NT2/D1 (cell line): Measurements from ENCODE around the gene CDH24.

ENCODE experiments used
- DNase-seq: peaks from one replicate; pipeline ENCODE4 v3.0.0-alpha.2; 2011; ENCODE audit warnings: low read depth, low spot score
- H3K27me3 ChIP-seq: 2 replicates; pipeline ENCODE4 v1.6.0; 2011; ENCODE audit warnings: mild to moderate bottlenecking; ENCODE audit not compliant: insufficient read length, insufficient read depth
- H3K36me3 ChIP-seq: 2 replicates; pipeline ENCODE4 v1.6.1; 2011; ENCODE audit warnings: mild to moderate bottlenecking, low read length, mixed read lengths; ENCODE audit not compliant: insufficient read depth, insufficient read length
- H3K4me1 ChIP-seq: 2 replicates; pipeline ENCODE4 v1.5.1; 2011; ENCODE audit not compliant: insufficient read depth, insufficient read length
- H3K4me3 ChIP-seq: 2 replicates; pipeline ENCODE4 v1.5.1; 2011; ENCODE audit warnings: low read depth; ENCODE audit not compliant: insufficient read length
- H3K9ac ChIP-seq: 2 replicates; pipeline ENCODE4 v1.6.0; 2011; ENCODE audit warnings: low read depth; ENCODE audit not compliant: insufficient read length
- H3K9me3 ChIP-seq: 2 replicates; pipeline ENCODE4 v1.5.1; 2011; ENCODE audit warnings: mild to moderate bottlenecking, low read length; ENCODE audit not compliant: insufficient read depth
- SUZ12 ChIP-seq: IDR thresholded peaks from 2 replicates; pipeline ENCODE4 v1.6.1; 2011; ENCODE audit not compliant: insufficient read length, insufficient read depth; ENCODE audit errors: extremely low read depth
- YY1 ChIP-seq: IDR thresholded peaks from 2 replicates; pipeline ENCODE4 v1.6.1; 2011; ENCODE audit not compliant: insufficient read length, insufficient read depth
- ZNF274 ChIP-seq: IDR thresholded peaks from 2 replicates; pipeline ENCODE4 v1.6.1; 2011; ENCODE audit warnings: mild to moderate bottlenecking, low read depth, low read length

The CDH24 gene

GRCh38 chr14:23033251-23033727, 24.0 kb downstream of the CDH24 start:
- H3K9me3 ChIP-seq = no peaks in the 10 kb centered on the region
- peak overlapping the region; percentile 11 for H3K9ac ChIP-seq
- H3K4me3 ChIP-seq = no peak overlapping the region
- peaks cover 4% of the 10 kb centered on the region for H3K4me1 ChIP-seq
- H3K36me3 ChIP-seq = peaks cover 47% of the 10 kb centered on the region
- TF ChIP-seq YY1 (no peak), SUZ12 (no peak), ZNF274 (no peak)
- DNase-seq = no peak
- H3K27me3 ChIP-seq = no peaks in the 10 kb centered on the region

DNA sequence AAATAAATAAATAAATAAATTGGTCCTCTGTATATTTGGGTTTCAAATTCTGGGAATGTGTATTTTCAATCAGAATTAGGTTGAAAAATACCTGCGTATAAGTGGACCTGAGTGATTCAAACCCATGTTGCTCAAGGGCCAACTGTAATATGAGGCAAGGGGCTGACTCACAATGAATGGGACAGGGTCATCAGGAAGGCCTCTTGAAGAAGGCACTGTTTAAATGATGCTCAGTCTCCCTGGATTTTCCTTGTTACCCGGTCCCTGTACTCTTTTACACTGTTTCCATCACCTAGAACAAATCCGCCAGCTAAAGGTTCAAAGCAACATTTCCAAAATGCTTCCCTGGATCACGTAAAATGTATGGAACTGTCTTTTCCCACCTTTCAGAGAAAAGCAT, 26.4 kb downstream of the CDH24 start:
- no peak overlapping the region for H3K9ac ChIP-seq
- H3K36me3 ChIP-seq = peaks cover 61% of the 10 kb centered on the region
- TF ChIP-seq ZNF274 (no peak), YY1 (no peak), SUZ12 (no peak)
- H3K27me3 ChIP-seq = no peaks in the 10 kb centered on the region
- H3K9me3 ChIP-seq = no peaks in the 10 kb centered on the region
- H3K4me3 ChIP-seq = no peak overlapping the region
- H3K4me1 ChIP-seq = peaks cover 7% of the 10 kb centered on the region
- DNase-seq = no peak

DNA sequence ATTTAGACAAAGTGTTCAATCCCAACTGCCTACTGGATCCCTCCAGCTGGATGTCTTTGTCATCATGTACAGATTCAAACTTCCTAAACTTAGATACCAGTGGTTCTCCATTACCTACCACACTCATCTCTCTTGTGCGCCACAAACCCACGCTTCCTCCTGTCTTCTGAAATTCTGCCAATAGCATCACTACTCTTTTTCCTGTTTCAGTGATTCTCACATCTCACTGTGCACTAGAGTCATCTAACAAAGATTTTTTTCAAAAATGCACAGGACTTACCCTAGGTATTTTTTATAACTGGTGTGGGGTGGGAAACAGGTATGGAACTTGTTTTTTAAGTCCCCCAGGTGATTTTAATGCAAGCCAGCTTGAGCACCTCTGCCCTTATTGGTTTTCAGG, 28.5 kb downstream of the CDH24 start:
- Histone ChIP-seq H3K4me3 (no peak overlapping the region), H3K9me3 (no peaks in the 10 kb centered on the region), H3K4me1 (peaks cover 15% of the 10 kb centered on the region), H3K9ac (no peak overlapping the region), H3K27me3 (no peaks in the 10 kb centered on the region), H3K36me3 (peaks cover 78% of the 10 kb centered on the region)
- DNase-seq = no peak
- TF ChIP-seq SUZ12 = no peak
- TF ChIP-seq YY1 = no peak
- no peak for TF ChIP-seq ZNF274

GRCh38 chr14:23025151-23025814, 32.0 kb downstream of the CDH24 start:
- Histone ChIP-seq H3K4me3 (no peak overlapping the region), H3K9ac (no peak overlapping the region), H3K27me3 (no peaks in the 10 kb centered on the region), H3K9me3 (no peaks in the 10 kb centered on the region), H3K36me3 (peaks cover 75% of the 10 kb centered on the region), H3K4me1 (peaks cover 11% of the 10 kb centered on the region)
- TF ChIP-seq SUZ12 (no peak), ZNF274 (no peak), YY1 (no peak)
- DNase-seq = no peak

DNA sequence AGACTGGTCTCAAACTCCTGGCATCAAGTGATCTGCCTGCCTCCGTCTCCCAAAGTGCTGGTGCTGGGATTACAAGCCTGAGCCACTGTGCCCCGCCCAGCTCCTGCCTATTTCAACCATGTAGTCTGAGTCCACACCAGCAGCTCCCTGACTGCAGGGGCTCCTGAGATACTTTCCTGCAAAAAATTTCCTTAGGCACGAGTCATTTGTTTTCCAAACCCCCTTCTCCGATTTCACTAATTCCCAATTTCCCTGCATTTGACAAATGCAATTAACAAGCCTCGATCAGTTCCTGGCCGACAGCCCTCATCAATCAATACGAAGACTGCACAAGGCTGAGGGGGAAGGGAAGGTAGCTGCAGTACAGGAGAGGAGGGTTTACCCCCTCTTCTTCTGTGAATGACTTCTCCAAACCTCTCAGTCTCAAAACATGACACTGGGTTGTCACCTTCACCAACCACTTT, 32.7 kb downstream of the CDH24 start:
- TF ChIP-seq ZNF274 (no peak), SUZ12 (no peak), YY1 (no peak)
- H3K4me3 ChIP-seq = no peak overlapping the region
- H3K9me3 ChIP-seq = no peaks in the 10 kb centered on the region
- no peaks in the 10 kb centered on the region for H3K27me3 ChIP-seq
- H3K9ac ChIP-seq = no peak overlapping the region
- no peak for DNase-seq
- peaks cover 11% of the 10 kb centered on the region for H3K4me1 ChIP-seq
- peaks cover 76% of the 10 kb centered on the region for H3K36me3 ChIP-seq

DNA sequence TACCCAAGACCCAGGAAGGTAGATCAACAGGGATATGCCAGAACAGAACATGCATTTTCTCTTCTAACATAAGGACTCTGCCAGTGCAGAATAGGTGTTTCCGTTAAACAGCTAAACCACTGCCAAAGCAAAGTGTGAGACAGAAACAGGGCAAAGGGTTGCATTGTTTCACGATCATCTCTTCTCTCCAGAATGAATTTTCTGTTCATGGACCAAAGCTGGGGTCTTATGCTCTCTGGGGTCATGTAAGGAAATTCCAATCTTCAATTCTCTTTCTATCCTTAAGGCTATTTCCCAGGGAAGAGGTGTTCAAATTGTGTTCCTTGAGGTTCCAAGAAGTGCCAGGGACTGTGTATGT, 33.5 kb downstream of the CDH24 start:
- H3K36me3 ChIP-seq = peaks cover 67% of the 10 kb centered on the region

DNA sequence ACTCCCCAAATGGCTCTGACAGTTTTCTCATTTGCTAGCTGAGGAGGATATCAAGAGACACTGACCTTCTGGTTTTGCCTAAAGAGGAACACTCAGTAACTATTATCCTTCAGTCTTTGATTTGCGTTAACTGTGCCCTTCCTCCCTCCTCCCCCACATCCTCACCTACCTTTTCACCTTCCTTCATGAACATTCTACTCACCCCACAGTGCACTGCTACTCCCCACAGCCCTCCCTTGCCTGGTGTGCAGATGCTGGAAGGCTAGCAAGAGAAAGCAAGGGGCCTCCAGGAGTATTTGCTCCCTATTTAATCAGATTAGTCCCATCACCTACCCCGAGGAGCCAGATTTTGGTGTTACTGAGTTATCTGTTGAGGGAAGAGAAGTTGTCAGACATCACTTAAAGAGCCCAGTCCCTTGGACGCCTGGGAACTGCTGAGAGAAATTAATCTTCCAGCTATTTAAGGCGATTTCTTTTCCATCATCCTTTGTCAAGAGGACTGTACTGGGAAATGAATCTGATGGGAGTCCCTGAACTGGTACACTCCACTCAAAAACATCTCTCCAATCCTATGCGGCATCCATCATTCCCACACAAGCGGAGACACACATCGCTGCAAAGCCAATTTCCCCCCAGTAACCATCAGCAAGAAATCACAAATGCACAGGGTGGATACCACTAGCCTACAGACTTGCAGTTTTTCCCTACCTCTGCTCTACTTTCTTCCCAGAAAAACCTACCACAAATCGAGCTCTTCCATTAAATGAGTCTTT, 34.1 kb downstream of the CDH24 start:
- Histone ChIP-seq H3K36me3 (peaks cover 62% of the 10 kb centered on the region), H3K9me3 (no peaks in the 10 kb centered on the region), H3K4me3 (no peak overlapping the region), H3K9ac (no peak overlapping the region), H3K27me3 (no peaks in the 10 kb centered on the region), H3K4me1 (peaks cover 11% of the 10 kb centered on the region)
- TF ChIP-seq ZNF274 = no peak
- no peak for TF ChIP-seq SUZ12
- TF ChIP-seq YY1 = no peak
- no peak for DNase-seq

More for the DNA sequence above, 33.5 kb downstream of the CDH24 start:
- Histone ChIP-seq H3K27me3 (no peaks in the 10 kb centered on the region), H3K9ac (no peak overlapping the region), H3K4me1 (peaks cover 11% of the 10 kb centered on the region), H3K9me3 (no peaks in the 10 kb centered on the region), H3K4me3 (no peak overlapping the region)
- TF ChIP-seq SUZ12 (no peak), ZNF274 (no peak), YY1 (no peak)
- DNase-seq = no peak
